Uterus (tissue), 2 donors: Measurements from ENCODE around the gene ALDH3A2.

Source experiments
- POLR2A ChIP-seq, 2 donors: fragments of 450-650 bp; IDR thresholded peaks; one replicate each; pipeline ENCODE4 v1.6.1; 2016; ENCODE audit warnings: antibody characterized with exemption in 2 of 2, mild to moderate bottlenecking in 1 of 2, moderate library complexity in 1 of 2
- TF ChIP-seq, protein P1 (sequence below), 4 experiments: fragments of 200-600 bp in 2 of 4; fragments of 450-650 bp in 2 of 4; sonication (generic) in 2 of 4; IDR thresholded peaks; one replicate each; pipeline ENCODE4 v1.5.1; 2016 to 2019; ENCODE audit warnings: antibody characterized with exemption in 4 of 4, mild to moderate bottlenecking in 2 of 4, moderate library complexity in 1 of 4

DNA sequence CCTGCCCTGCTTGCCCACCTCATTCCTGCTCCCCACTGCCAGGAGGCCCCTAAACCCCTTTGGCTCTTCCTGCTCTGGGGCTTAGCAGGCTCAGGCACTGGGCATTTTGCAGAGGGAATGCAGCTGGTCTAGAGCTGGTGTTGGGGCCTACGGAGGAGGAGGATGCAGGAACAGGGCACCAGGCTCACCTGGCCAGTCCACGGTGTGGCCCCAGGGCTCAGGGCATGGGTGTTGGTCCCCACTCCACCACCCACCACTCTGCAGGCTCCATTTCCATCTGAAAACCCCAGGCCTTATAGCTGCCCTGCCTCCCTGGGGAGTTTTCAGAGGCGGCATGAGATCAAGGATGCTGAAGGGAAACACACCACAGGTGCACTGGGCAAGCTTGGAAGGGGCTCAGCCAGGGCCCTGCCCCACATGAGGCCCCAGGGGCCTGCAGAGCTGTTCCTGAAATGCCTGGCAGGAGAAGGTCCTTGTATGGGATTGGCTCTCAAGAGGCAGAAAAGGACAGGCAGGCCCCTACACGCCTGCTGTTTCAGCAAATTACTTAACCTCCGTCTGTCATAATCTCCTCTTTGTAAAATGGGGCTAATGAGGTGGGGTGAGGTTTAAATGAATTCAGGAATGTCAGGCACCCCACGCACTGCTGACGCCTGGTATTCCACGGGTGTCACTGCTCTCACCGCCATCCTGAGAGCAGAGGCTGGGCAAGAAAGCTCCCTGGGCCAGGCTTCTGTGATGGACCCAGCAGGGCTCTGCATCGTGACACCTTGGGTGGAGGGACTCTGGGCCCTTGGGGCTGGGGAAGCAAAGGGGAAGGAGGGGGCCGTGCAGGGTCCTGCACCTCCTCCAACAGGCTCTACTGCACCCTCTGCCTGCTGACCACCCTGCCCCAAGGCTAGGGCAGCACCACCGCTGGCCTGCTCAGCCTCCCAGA lies 58.5 kb downstream of the ALDH3A2 start:
- TF ChIP-seq, protein P1, sequence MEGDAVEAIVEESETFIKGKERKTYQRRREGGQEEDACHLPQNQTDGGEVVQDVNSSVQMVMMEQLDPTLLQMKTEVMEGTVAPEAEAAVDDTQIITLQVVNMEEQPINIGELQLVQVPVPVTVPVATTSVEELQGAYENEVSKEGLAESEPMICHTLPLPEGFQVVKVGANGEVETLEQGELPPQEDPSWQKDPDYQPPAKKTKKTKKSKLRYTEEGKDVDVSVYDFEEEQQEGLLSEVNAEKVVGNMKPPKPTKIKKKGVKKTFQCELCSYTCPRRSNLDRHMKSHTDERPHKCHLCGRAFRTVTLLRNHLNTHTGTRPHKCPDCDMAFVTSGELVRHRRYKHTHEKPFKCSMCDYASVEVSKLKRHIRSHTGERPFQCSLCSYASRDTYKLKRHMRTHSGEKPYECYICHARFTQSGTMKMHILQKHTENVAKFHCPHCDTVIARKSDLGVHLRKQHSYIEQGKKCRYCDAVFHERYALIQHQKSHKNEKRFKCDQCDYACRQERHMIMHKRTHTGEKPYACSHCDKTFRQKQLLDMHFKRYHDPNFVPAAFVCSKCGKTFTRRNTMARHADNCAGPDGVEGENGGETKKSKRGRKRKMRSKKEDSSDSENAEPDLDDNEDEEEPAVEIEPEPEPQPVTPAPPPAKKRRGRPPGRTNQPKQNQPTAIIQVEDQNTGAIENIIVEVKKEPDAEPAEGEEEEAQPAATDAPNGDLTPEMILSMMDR (IDR thresholded peaks at IDR 0.05): no peak
- no peak for TF ChIP-seq POLR2A (IDR thresholded peaks at IDR 0.05)
